KMS-11 (cell line): ENCODE measurements around the gene TSPYL2.

Experiments used
- H2AFZ ChIP-seq: fragments of 200-600 bp; sonication (generic); 2 replicates; pipeline ENCODE4 v1.6.1; 2016; ENCODE audit warnings: antibody characterized with exemption, mixed run types, low read depth
- H3K27ac ChIP-seq: fragments of 200-600 bp; sonication (generic); 2 replicates; pipeline ENCODE4 v1.6.1; 2016; ENCODE audit warnings: mild to moderate bottlenecking, mixed run types
- H3K27me3 ChIP-seq: fragments of 200-600 bp; sonication (generic); 2 replicates; pipeline ENCODE4 v1.6.1; 2017; ENCODE audit warnings: mild to moderate bottlenecking, low read depth, mixed run types, moderate library complexity; ENCODE audit not compliant: insufficient read depth
- H3K36me3 ChIP-seq: fragments of 200-600 bp; sonication (generic); 2 replicates; pipeline ENCODE4 v1.6.1; 2017; ENCODE audit warnings: mild to moderate bottlenecking, mixed run types; ENCODE audit not compliant: insufficient read depth
- H3K4me1 ChIP-seq: fragments of 200-600 bp; sonication (generic); 2 replicates; pipeline ENCODE4 v1.6.1; 2016; ENCODE audit warnings: mild to moderate bottlenecking, low read depth, mixed run types; ENCODE audit not compliant: poor library complexity, severe bottlenecking
- H3K4me2 ChIP-seq: fragments of 200-600 bp; sonication (generic); 2 replicates; pipeline ENCODE4 v1.7.0; 2016; ENCODE audit warnings: mild to moderate bottlenecking, mixed run types
- H3K4me3 ChIP-seq: fragments of 200-600 bp; sonication (generic); IDR thresholded peaks from 2 replicates; pipeline ENCODE4 v1.6.1; 2017; ENCODE audit warnings: low read depth, low read length, mixed read lengths; ENCODE audit not compliant: insufficient read depth
- H3K79me2 ChIP-seq: fragments of 200-600 bp; sonication (generic); 2 replicates; pipeline ENCODE4 v1.6.1; 2016; ENCODE audit warnings: low read depth, mixed run types; ENCODE audit not compliant: insufficient read depth
- H3K9ac ChIP-seq: fragments of 200-600 bp; sonication (generic); 2 replicates; pipeline ENCODE4 v1.6.1; 2016; ENCODE audit warnings: mild to moderate bottlenecking, mixed run types
- H4K20me1 ChIP-seq: fragments of 200-600 bp; sonication (generic); 2 replicates; pipeline ENCODE4 v1.6.1; 2016; ENCODE audit warnings: mild to moderate bottlenecking, mixed run types; ENCODE audit not compliant: insufficient read depth
- CTCF ChIP-seq: fragments of 200-600 bp; sonication (generic); conservative IDR thresholded peaks from 2 replicates; pipeline ENCODE4 v1.6.1; 2017; ENCODE audit warnings: low read depth, mild to moderate bottlenecking, antibody characterized with exemption, low read length, moderate library complexity, mixed read lengths

TSPYL2 gene

GRCh38 chrX:53081925-53082772, at the start of gene TSPYL2:
TSS of gene TSPYL2 (plus strand) at chrX:53082367. CDS start at chrX:53082499, 132 bp downstream.
- no peak for TF ChIP-seq CTCF
- peak within 1 kb of the TSS; percentile 48; the same call in 1 of the 2 replicates for H3K27ac ChIP-seq
- H3K27me3 ChIP-seq: no peaks in the 10 kb centered on the region
- peak within 1 kb of the TSS; percentile 18 for H2AFZ ChIP-seq
- H3K4me3 ChIP-seq: no peak within 1 kb of the TSS
- peak within 1 kb of the TSS; percentile 58; the same call in 1 of the 2 replicates for H3K9ac ChIP-seq
- no peaks in the 10 kb centered on the region for H3K79me2 ChIP-seq
- no peaks in the 10 kb centered on the region for H4K20me1 ChIP-seq
- peak within 1 kb of the TSS; percentile 66 for H3K4me2 ChIP-seq
- no peaks in the 10 kb centered on the region for H3K36me3 ChIP-seq
- H3K4me1 ChIP-seq: no peaks in the 10 kb centered on the region

- H3K27me3 ChIP-seq: no peaks in the 10 kb centered on the region
Observed at GRCh38 chrX:53036149-53036548, 46.0 kb upstream of the TSPYL2 start.

GRCh38 chrX:53039236-53039635, 42.9 kb upstream of the TSPYL2 start:
- no peaks in the 10 kb centered on the region for H3K27me3 ChIP-seq
- no peaks in the 10 kb centered on the region for H3K36me3 ChIP-seq
- H3K4me2 ChIP-seq: no peak overlapping the region
- no peaks in the 10 kb centered on the region for H4K20me1 ChIP-seq
- no peaks in the 10 kb centered on the region for H3K79me2 ChIP-seq
- H2AFZ ChIP-seq: no peak overlapping the region
- TF ChIP-seq CTCF: no peak
- H3K4me3 ChIP-seq: no peak overlapping the region
- H3K27ac ChIP-seq: no peak overlapping the region
- H3K9ac ChIP-seq: no peak overlapping the region
- no peaks in the 10 kb centered on the region for H3K4me1 ChIP-seq

More at GRCh38 chrX:53036149-53036548, 46.0 kb upstream of the TSPYL2 start:
- H3K36me3 ChIP-seq: no peaks in the 10 kb centered on the region
- no peak overlapping the region for H3K9ac ChIP-seq
- H3K4me3 ChIP-seq: no peak overlapping the region
- H2AFZ ChIP-seq: no peak overlapping the region
- H3K4me2 ChIP-seq: no peak overlapping the region
- H3K79me2 ChIP-seq: no peaks in the 10 kb centered on the region
- no peak overlapping the region for H3K27ac ChIP-seq
- no peaks in the 10 kb centered on the region for H4K20me1 ChIP-seq
- no peak for TF ChIP-seq CTCF
- H3K4me1 ChIP-seq: no peaks in the 10 kb centered on the region

- Histone ChIP-seq H3K36me3 (no peaks in the 10 kb centered on the region), H3K27me3 (no peaks in the 10 kb centered on the region), H3K4me1 (no peaks in the 10 kb centered on the region), H4K20me1 (no peaks in the 10 kb centered on the region), H3K9ac (no peak overlapping the region), H3K27ac (no peak overlapping the region), H3K4me3 (no peak overlapping the region), H3K4me2 (no peak overlapping the region), H3K79me2 (no peaks in the 10 kb centered on the region), H2AFZ (no peak overlapping the region)
- no peak for TF ChIP-seq CTCF
Observed at GRCh38 chrX:53044995-53045394, 37.2 kb upstream of the TSPYL2 start.
